ENCODE results near the gene CAST.

The CAST gene

GRCh38 chr5:96671441-96671840 lies 9.3 kb downstream of the CAST start:
- no peak for DNase-seq (ENCODE audit: low spot score)

- no peak for DNase-seq (ENCODE audit: low spot score)
Measured at GRCh38 chr5:96673127-96673526, 11.0 kb downstream of the CAST start.

GRCh38 chr5:96675882-96676281 lies 13.7 kb downstream of the CAST start:
- no peak for DNase-seq (ENCODE audit: low spot score)

- no peak for DNase-seq (ENCODE audit: low spot score)
Measured at GRCh38 chr5:96677496-96677895, 15.3 kb downstream of the CAST start.

GRCh38 chr5:96679293-96679692 lies 17.1 kb downstream of the CAST start:
- no peak for DNase-seq (ENCODE audit: low spot score)

GRCh38 chr5:96680759-96681470 lies 18.7 kb downstream of the CAST start:
- no peak for DNase-seq (ENCODE audit: low spot score)

GRCh38 chr5:96683392-96683791 lies 21.2 kb downstream of the CAST start:
- no peak for DNase-seq (ENCODE audit: low spot score)

GRCh38 chr5:96683810-96684209 lies 21.6 kb downstream of the CAST start:
- DNase-seq (ENCODE audit: low spot score), result no peak

- no peak for DNase-seq (ENCODE audit: low spot score)
Measured at GRCh38 chr5:96687080-96687479, 24.9 kb downstream of the CAST start.

GRCh38 chr5:96687812-96688453 lies 25.8 kb downstream of the CAST start:
- peak; percentile 84 for DNase-seq (ENCODE audit: low spot score)

GRCh38 chr5:96690861-96691260 lies 28.7 kb downstream of the CAST start:
- no peak for DNase-seq (ENCODE audit: low spot score)

- no peak for DNase-seq (ENCODE audit: low spot score)
Measured at GRCh38 chr5:96691503-96692303, 29.5 kb downstream of the CAST start.

- no peak for DNase-seq (ENCODE audit: low spot score)
Measured at GRCh38 chr5:96692441-96692840, 30.3 kb downstream of the CAST start.

GRCh38 chr5:96699186-96699820 lies 37.1 kb downstream of the CAST start:
- no peak for DNase-seq (ENCODE audit: low spot score)

- peak; percentile 98 for DNase-seq (ENCODE audit: low spot score)
Measured at GRCh38 chr5:96702503-96703383, 40.6 kb downstream of the CAST start.

- DNase-seq (ENCODE audit: low spot score), result no peak
Measured at GRCh38 chr5:96703384-96703920, 41.3 kb downstream of the CAST start.

GRCh38 chr5:96703995-96704394 lies 41.8 kb downstream of the CAST start:
- peak; percentile 40 for DNase-seq (ENCODE audit: low spot score)

- DNase-seq (ENCODE audit: low spot score), result no peak
Measured at GRCh38 chr5:96706433-96707111, 44.4 kb downstream of the CAST start.

- DNase-seq (ENCODE audit: low spot score), result no peak
Measured at GRCh38 chr5:96708600-96708999, 46.4 kb downstream of the CAST start.

- DNase-seq (ENCODE audit: low spot score), result no peak
Measured at GRCh38 chr5:96709152-96709821, 47.1 kb downstream of the CAST start.
